ENCODE results near the gene LRRC31.

Gene LRRC31

GRCh38 chr3:169812332-169813235 is 57.2 kb downstream of the LRRC31 start, which contains the start of the genes LRRC34 and LRRIQ4:
TSS of gene LRRC34 (minus strand) at chr3:169812904. CDS start at chr3:169812548, 356 bp downstream.
TSS of gene LRRIQ4 (plus strand) at chr3:169812870. CDS start at chr3:169821922, 9,052 bp downstream.
- peak; percentile 69 for DNase-seq

GRCh38 chr3:169811631-169812331 is 58.0 kb downstream of the LRRC31 start:
- peak; percentile 6 for DNase-seq

- DNase-seq: no peak
Measured at GRCh38 chr3:169809230-169809795, 60.4 kb downstream of the LRRC31 start.

- DNase-seq: no peak
Measured at GRCh38 chr3:169804681-169805080, 65.1 kb downstream of the LRRC31 start.

GRCh38 chr3:169792359-169792758 is 77.4 kb downstream of the LRRC31 start:
- no peak for DNase-seq

- no peak for DNase-seq
Measured at GRCh38 chr3:169790687-169791429, 78.9 kb downstream of the LRRC31 start.

GRCh38 chr3:169790219-169790618 is 79.5 kb downstream of the LRRC31 start:
- no peak for DNase-seq

All from activated naive CD4-positive, alpha-beta T cell treated with Interleukin-2 at 50 U/mL for 16 hours (primary cell).